Right lobe of liver (tissue), 4 donors: ENCODE results near the gene TSPAN11.

Experiments
- POLR2A ChIP-seq: fragments of 450-650 bp; IDR thresholded peaks from one replicate; pipeline ENCODE4 v1.6.1; 2017; ENCODE audit warnings: antibody characterized with exemption, mild to moderate bottlenecking
- TF ChIP-seq, protein P1 (sequence below), 4 donors: fragments of 200-600 bp in 3 of 4; fragments of 450-650 bp in 1 of 4; IDR thresholded peaks; one replicate each; pipeline versions ENCODE4 v1.5.1 to v1.8.0; 2016 to 2022; ENCODE audit warnings: antibody characterized with exemption in 4 of 4, mild to moderate bottlenecking in 2 of 4
- donor health status: DM: no; HTN: no; CAD: no.
- donor health status: DM: no; HTN: no; CAD: no.
- donor health status: DM: no; HTN: yes; CAD: no.

DNA sequence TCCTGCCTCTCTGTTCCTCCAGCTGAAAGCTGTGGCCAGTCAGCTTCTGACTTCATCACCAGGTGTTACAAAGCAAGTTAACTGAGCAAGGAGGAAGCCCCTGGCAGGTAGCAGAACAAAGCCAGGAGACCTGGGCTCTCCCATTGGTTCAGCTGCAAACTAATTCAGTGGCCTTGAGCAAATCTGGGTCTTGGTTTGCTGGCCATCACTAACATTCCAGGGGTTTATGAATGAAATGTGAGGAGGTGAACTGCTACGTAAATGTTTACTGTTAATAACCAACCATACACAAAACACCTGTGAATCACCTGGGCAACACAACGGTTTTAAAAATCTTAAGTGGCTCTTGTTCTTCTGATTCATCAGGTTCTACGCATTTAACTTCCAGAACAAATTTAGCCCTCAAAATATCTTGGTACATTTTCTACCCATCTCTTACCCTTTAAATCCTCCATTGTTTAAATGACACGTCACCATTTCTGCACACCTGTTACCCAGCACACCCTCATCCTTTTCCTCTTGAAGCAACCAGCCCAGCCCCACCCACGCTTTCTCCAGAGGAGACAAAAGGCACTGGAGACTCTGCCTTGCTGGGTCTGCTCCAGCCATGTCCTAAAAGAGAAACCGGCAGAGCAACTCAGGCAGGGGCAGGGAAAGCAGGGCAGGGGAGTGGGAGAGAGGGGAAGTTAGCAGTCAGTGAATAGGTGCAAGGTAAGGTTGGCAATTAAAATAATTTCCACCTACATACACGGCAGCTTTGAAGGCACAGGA, 49.3 kb upstream of the TSPAN11 start:
- TF ChIP-seq, protein P1, sequence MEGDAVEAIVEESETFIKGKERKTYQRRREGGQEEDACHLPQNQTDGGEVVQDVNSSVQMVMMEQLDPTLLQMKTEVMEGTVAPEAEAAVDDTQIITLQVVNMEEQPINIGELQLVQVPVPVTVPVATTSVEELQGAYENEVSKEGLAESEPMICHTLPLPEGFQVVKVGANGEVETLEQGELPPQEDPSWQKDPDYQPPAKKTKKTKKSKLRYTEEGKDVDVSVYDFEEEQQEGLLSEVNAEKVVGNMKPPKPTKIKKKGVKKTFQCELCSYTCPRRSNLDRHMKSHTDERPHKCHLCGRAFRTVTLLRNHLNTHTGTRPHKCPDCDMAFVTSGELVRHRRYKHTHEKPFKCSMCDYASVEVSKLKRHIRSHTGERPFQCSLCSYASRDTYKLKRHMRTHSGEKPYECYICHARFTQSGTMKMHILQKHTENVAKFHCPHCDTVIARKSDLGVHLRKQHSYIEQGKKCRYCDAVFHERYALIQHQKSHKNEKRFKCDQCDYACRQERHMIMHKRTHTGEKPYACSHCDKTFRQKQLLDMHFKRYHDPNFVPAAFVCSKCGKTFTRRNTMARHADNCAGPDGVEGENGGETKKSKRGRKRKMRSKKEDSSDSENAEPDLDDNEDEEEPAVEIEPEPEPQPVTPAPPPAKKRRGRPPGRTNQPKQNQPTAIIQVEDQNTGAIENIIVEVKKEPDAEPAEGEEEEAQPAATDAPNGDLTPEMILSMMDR (IDR thresholded peaks at IDR 0.05) = no peak
- no peak for TF ChIP-seq POLR2A
